Left ventricle myocardium inferior (tissue), 1 donor: Measurements from ENCODE around the gene ENTHD1. TPM values are rescaled to one million over a fixed set of nuclear protein-coding genes. Genes with fewer than 3 reads are reported as not detected.
A peak's percentile ranks its signal among the peaks of the same experiment; 100 is the strongest.

ENCODE experiments used
- DNase-seq: peaks from one replicate; pipeline ENCODE4 v3.0.0-alpha.2; 2020
- H3K27ac ChIP-seq: fragments of 200-600 bp; replicated peaks from 2 replicates; pipeline ENCODE4 v1.8.0; 2021
- H3K27me3 ChIP-seq: fragments of 200-600 bp; 2 replicates; pipeline ENCODE4 v1.8.0; 2021; ENCODE audit warnings: low read depth
- H3K36me3 ChIP-seq: fragments of 200-600 bp; 2 replicates; pipeline ENCODE4 v1.8.0; 2021
- H3K4me1 ChIP-seq: fragments of 200-600 bp; 2 replicates; pipeline ENCODE4 v1.8.0; 2021
- H3K4me3 ChIP-seq: fragments of 200-600 bp; 2 replicates; pipeline ENCODE4 v1.8.0; 2021; ENCODE audit warnings: mild to moderate bottlenecking, moderate library complexity
- H3K9me3 ChIP-seq: fragments of 200-600 bp; replicated peaks from 2 replicates; pipeline ENCODE4 v1.8.0; 2021
- CTCF ChIP-seq: fragments of 200-600 bp; IDR thresholded peaks from 2 replicates; pipeline ENCODE4 v1.8.0; 2021; ENCODE audit warnings: antibody characterized with exemption, mild to moderate bottlenecking, borderline replicate concordance
- intact Hi-C: fragments of 100-400 bp; cut with micrococcal nuclease; formaldehyde crosslinking; loops from one replicate; pipeline ENCODE4 v1.11.0; 2022
- total RNA-seq: library from RNA; stranded (reverse); fragmentation: NEBNext Ultra II Directional; extraction: Animal tissue kit (Norgen Biotek cat#: 25700); gene quantifications from one replicate; pipeline ENCODE4 v1.2.1, GENCODE V29; 2021
- donor health status: DM: no; HTN: yes; CAD: no; lungs with severe emphysema.

ENTHD1 gene
- total RNA-seq, 1 donor from 2014 or later: not detected

GRCh38 chr22:39705386-39705785 is 188.2 kb downstream of the ENTHD1 start:
- H3K27ac ChIP-seq: no peak overlapping the region
- H3K9me3 ChIP-seq: no peaks in the 10 kb centered on the region
- intact Hi-C loops: no loop called here
- no peak for DNase-seq
- TF ChIP-seq CTCF: no peak
- no peaks in the 10 kb centered on the region for H3K4me1 ChIP-seq
- H3K27me3 ChIP-seq: peaks cover 89% of the 10 kb centered on the region
- no peaks in the 10 kb centered on the region for H3K36me3 ChIP-seq
- no peak overlapping the region for H3K4me3 ChIP-seq

GRCh38 chr22:39703928-39704639 is 189.5 kb downstream of the ENTHD1 start:
- Histone ChIP-seq H3K27ac (no peak overlapping the region), H3K4me1 (no peaks in the 10 kb centered on the region), H3K27me3 (peaks cover 92% of the 10 kb centered on the region), H3K36me3 (no peaks in the 10 kb centered on the region), H3K9me3 (no peaks in the 10 kb centered on the region), H3K4me3 (no peak overlapping the region)
- TF ChIP-seq CTCF: no peak
- intact Hi-C loops: no loop called here
- DNase-seq: peak; percentile 47

GRCh38 chr22:39703091-39703490 is 190.5 kb downstream of the ENTHD1 start:
- no peaks in the 10 kb centered on the region for H3K4me1 ChIP-seq
- H3K36me3 ChIP-seq: no peaks in the 10 kb centered on the region
- DNase-seq: no peak
- peaks cover 85% of the 10 kb centered on the region for H3K27me3 ChIP-seq
- H3K27ac ChIP-seq: no peak overlapping the region
- TF ChIP-seq CTCF: no peak
- H3K4me3 ChIP-seq: no peak overlapping the region
- H3K9me3 ChIP-seq: no peaks in the 10 kb centered on the region
- intact Hi-C loops: no loop called here

GRCh38 chr22:39700565-39700964 is 193.0 kb downstream of the ENTHD1 start:
- no peak for DNase-seq

GRCh38 chr22:39699631-39700360 is 193.8 kb downstream of the ENTHD1 start:
- no peak overlapping the region for H3K27ac ChIP-seq
- H3K9me3 ChIP-seq: no peaks in the 10 kb centered on the region
- peaks cover 89% of the 10 kb centered on the region for H3K27me3 ChIP-seq
- H3K4me3 ChIP-seq: no peak overlapping the region
- TF ChIP-seq CTCF: no peak
- no peaks in the 10 kb centered on the region for H3K36me3 ChIP-seq
- intact Hi-C loops: no loop called here
- no peaks in the 10 kb centered on the region for H3K4me1 ChIP-seq
- DNase-seq: no peak

More at GRCh38 chr22:39700565-39700964, 193.0 kb downstream of the ENTHD1 start:
- intact Hi-C loops: no loop called here
- H3K4me1 ChIP-seq: no peaks in the 10 kb centered on the region
- H3K27ac ChIP-seq: no peak overlapping the region
- H3K4me3 ChIP-seq: no peak overlapping the region
- peaks cover 89% of the 10 kb centered on the region for H3K27me3 ChIP-seq
- H3K9me3 ChIP-seq: no peaks in the 10 kb centered on the region
- no peaks in the 10 kb centered on the region for H3K36me3 ChIP-seq
- no peak for TF ChIP-seq CTCF
